ENCODE results near the gene PIGM.

GRCh38 chr1:159978107-159978398 lies 53.7 kb downstream of the PIGM start:
- no peak for TF ChIP-seq POLR2A (IDR thresholded peaks at IDR 0.05)
- no peak for TF ChIP-seq CTCF (IDR thresholded peaks at IDR 0.05)

All from right lobe of liver (tissue), 4 donors.